Measurements from ENCODE around the gene MSANTD3. TPM values are rescaled to one million over a fixed set of nuclear protein-coding genes. Genes with fewer than 3 reads are reported as not detected.

Gene MSANTD3
- total and polyA plus RNA-seq, 2 of the 13 experiments (the other 11 are each of a cell fraction or from before 2014, with no cell fraction given), result 10.1 to 19.2 TPM

DNA sequence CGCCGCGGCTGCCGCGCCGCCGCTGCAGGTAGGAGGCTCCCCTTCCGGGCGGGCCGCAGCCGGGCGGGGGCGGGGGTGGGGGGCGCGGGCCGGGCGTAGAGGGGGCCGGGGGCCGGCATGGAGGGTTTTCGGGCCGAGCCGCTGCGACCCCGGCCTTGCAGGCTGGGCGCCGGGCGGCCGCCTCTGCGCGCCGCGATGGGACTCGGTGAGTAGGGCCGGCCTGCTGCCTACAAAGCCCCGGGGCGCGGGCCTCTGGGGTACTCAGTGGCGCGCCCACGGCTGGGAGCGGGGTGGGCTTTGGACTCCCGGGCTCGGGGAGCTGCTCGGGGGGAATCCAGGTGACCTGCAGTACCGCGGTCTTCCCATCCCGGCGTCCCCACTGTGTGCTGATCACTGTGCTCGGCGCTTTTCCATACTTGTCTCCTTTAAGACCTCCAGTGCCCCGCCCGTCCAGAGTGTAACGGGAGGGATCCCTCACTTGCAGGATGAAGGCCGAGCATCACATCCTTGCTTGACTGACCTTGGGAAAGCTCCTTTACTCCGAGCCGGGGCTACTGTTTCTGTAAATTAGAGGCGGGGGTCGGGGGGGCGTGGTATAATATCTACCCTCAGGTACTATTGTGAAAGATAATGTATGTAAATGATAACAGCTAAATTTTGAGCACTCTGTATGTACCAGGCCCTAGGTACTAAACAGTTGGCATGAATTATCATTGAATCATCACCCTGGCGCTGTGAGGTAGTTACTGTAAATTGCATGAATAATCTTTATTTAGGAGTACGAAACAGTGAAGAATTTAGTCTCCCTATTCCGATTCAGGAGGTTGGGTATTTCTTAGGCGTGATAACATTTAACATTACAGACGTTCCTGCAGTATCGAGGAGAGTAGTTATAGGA lies 672 bp downstream of the MSANTD3 start (continued):
- TF ChIP-seq, protein P1, sequence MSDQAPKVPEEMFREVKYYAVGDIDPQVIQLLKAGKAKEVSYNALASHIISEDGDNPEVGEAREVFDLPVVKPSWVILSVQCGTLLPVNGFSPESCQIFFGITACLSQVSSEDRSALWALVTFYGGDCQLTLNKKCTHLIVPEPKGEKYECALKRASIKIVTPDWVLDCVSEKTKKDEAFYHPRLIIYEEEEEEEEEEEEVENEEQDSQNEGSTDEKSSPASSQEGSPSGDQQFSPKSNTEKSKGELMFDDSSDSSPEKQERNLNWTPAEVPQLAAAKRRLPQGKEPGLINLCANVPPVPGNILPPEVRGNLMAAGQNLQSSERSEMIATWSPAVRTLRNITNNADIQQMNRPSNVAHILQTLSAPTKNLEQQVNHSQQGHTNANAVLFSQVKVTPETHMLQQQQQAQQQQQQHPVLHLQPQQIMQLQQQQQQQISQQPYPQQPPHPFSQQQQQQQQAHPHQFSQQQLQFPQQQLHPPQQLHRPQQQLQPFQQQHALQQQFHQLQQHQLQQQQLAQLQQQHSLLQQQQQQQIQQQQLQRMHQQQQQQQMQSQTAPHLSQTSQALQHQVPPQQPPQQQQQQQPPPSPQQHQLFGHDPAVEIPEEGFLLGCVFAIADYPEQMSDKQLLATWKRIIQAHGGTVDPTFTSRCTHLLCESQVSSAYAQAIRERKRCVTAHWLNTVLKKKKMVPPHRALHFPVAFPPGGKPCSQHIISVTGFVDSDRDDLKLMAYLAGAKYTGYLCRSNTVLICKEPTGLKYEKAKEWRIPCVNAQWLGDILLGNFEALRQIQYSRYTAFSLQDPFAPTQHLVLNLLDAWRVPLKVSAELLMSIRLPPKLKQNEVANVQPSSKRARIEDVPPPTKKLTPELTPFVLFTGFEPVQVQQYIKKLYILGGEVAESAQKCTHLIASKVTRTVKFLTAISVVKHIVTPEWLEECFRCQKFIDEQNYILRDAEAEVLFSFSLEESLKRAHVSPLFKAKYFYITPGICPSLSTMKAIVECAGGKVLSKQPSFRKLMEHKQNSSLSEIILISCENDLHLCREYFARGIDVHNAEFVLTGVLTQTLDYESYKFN (CRISPR knock-in tag; conservative IDR thresholded peaks at IDR 0.05), result no peak
- no peak for TF ChIP-seq ZNF674 (CRISPR knock-in tag; IDR thresholded peaks at IDR 0.05; ENCODE audit: low read depth)
- TF ChIP-seq ARNT (IDR thresholded peaks at IDR 0.05), result no peak
- no peak for TF ChIP-seq ZBTB1 (CRISPR knock-in tag; IDR thresholded peaks at IDR 0.05; ENCODE audit: borderline replicate concordance)
- peak; percentile 38; the same call in 1 of the 2 replicates for TF ChIP-seq TAF1 (CRISPR knock-in tag; IDR thresholded peaks at IDR 0.05)
- TF ChIP-seq, protein P2, sequence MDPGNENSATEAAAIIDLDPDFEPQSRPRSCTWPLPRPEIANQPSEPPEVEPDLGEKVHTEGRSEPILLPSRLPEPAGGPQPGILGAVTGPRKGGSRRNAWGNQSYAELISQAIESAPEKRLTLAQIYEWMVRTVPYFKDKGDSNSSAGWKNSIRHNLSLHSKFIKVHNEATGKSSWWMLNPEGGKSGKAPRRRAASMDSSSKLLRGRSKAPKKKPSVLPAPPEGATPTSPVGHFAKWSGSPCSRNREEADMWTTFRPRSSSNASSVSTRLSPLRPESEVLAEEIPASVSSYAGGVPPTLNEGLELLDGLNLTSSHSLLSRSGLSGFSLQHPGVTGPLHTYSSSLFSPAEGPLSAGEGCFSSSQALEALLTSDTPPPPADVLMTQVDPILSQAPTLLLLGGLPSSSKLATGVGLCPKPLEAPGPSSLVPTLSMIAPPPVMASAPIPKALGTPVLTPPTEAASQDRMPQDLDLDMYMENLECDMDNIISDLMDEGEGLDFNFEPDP (CRISPR knock-in tag; conservative IDR thresholded peaks at IDR 0.05), result no peak
- TF ChIP-seq ZNF703 (CRISPR knock-in tag; IDR thresholded peaks at IDR 0.05; ENCODE audit: borderline replicate concordance), result no peak
- no peak for TF ChIP-seq MEIS2 (CRISPR knock-in tag; IDR thresholded peaks at IDR 0.05)
- TF ChIP-seq, protein P3, sequence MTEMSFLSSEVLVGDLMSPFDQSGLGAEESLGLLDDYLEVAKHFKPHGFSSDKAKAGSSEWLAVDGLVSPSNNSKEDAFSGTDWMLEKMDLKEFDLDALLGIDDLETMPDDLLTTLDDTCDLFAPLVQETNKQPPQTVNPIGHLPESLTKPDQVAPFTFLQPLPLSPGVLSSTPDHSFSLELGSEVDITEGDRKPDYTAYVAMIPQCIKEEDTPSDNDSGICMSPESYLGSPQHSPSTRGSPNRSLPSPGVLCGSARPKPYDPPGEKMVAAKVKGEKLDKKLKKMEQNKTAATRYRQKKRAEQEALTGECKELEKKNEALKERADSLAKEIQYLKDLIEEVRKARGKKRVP (CRISPR knock-in tag; IDR thresholded peaks at IDR 0.05), result no peak
- TF ChIP-seq, protein P4, sequence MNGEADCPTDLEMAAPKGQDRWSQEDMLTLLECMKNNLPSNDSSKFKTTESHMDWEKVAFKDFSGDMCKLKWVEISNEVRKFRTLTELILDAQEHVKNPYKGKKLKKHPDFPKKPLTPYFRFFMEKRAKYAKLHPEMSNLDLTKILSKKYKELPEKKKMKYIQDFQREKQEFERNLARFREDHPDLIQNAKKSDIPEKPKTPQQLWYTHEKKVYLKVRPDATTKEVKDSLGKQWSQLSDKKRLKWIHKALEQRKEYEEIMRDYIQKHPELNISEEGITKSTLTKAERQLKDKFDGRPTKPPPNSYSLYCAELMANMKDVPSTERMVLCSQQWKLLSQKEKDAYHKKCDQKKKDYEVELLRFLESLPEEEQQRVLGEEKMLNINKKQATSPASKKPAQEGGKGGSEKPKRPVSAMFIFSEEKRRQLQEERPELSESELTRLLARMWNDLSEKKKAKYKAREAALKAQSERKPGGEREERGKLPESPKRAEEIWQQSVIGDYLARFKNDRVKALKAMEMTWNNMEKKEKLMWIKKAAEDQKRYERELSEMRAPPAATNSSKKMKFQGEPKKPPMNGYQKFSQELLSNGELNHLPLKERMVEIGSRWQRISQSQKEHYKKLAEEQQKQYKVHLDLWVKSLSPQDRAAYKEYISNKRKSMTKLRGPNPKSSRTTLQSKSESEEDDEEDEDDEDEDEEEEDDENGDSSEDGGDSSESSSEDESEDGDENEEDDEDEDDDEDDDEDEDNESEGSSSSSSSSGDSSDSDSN (CRISPR knock-in tag; IDR thresholded peaks at IDR 0.05), result peak; percentile 4; the same call in 1 of the 2 replicates
- no peak for TF ChIP-seq MLLT10 (CRISPR knock-in tag; IDR thresholded peaks at IDR 0.05)
- TF ChIP-seq, protein P5, sequence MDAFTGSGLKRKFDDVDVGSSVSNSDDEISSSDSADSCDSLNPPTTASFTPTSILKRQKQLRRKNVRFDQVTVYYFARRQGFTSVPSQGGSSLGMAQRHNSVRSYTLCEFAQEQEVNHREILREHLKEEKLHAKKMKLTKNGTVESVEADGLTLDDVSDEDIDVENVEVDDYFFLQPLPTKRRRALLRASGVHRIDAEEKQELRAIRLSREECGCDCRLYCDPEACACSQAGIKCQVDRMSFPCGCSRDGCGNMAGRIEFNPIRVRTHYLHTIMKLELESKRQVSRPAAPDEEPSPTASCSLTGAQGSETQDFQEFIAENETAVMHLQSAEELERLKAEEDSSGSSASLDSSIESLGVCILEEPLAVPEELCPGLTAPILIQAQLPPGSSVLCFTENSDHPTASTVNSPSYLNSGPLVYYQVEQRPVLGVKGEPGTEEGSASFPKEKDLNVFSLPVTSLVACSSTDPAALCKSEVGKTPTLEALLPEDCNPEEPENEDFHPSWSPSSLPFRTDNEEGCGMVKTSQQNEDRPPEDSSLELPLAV (CRISPR knock-in tag; conservative IDR thresholded peaks at IDR 0.05; ENCODE audit: low read depth), result no peak
- no peak for TF ChIP-seq ZNF354B (CRISPR knock-in tag; IDR thresholded peaks at IDR 0.05)
